ENCODE data around the gene MBD3. TPM values are rescaled to one million over a fixed set of nuclear protein-coding genes. Genes with fewer than 3 reads are reported as not detected.

The MBD3 gene
- polyA plus RNA-seq, 6 donors from 2014 or later, result 7.7 to 24.4 (median 12.9) TPM

GRCh38 chr19:1529430-1529816 lies 63.2 kb downstream of the MBD3 start:
- ATAC-seq (ENCODE audit: low read depth in 2 of 2), result no peak
- H3K4me3 Mint-ChIP-seq, result no peak overlapping the region
- DNase-seq, result no peak
- H3K27ac Mint-ChIP-seq, result no peak overlapping the region
- peaks cover 29 to 71% (median 57%) of the 10 kb centered on the region in 3 donors for H3K27me3 Mint-ChIP-seq
- H3K4me1 Mint-ChIP-seq, result peaks cover 5 to 11% (median 9%) of the 10 kb centered on the region in 3 donors
- H3K9me3 Mint-ChIP-seq, result peaks cover 0 to 4% (median 0%) of the 10 kb centered on the region in 7 donors
- H3K36me3 Mint-ChIP-seq, result peaks cover 0 to 6% of the 10 kb centered on the region in 2 donors

DNA sequence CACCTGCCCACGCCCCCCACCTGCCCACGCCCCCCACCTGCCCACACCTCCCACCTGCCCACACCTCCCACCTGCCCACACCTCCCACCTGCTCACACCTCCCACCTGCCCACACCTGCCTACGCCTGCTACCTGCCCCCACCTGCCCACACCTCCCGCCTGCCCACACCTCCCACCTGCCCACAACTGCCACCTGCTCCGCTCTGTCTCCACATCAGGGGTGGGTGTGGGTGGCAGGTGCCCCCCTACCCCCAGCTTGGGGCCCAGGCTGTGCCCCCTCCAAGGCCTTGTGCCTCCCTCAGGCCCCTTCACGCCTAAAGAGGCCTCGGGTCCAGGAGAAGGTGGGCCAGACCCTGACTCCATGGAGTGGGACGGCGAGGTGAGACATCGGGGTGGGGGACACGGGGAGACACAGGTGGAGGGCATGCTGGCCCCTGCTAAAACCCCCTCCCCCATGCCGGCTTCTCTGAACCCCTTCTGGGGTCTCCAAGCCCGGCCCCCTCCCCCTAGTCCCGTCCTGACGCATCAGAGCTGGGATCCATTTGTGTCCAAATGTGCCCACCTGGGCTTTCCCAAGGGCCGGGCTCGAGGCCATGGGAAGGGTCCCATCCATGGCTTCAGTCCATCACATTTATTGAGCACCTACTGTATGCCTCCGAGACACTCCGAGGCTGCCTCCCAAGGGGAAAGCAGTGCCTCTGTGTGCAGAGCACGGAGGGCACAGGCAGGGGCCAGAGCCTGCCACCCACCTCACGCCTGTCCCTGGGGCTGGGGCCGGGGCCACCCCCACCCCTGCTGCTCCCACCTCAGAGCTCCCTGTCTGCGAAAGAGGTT lies 63.9 kb downstream of the MBD3 start:
- DNase-seq, result no peak
- ATAC-seq (ENCODE audit: low read depth in 2 of 2), result no peak
- Mint-ChIP-seq H3K9me3 (peaks cover 0 to 4% (median 0%) of the 10 kb centered on the region in 7 donors), H3K27ac (no peak overlapping the region), H3K36me3 (peaks cover 0 to 9% of the 10 kb centered on the region in 2 donors), H3K27me3 (peaks cover 30 to 73% (median 62%) of the 10 kb centered on the region in 3 donors), H3K4me1 (peaks cover 7 to 12% (median 11%) of the 10 kb centered on the region in 3 donors), H3K4me3 (no peak overlapping the region)

- Mint-ChIP-seq H3K9me3 (peaks cover 0 to 4% (median 0%) of the 10 kb centered on the region in 7 donors), H3K27me3 (peaks cover 36 to 76% (median 60%) of the 10 kb centered on the region in 3 donors), H3K36me3 (peaks cover 0 to 9% of the 10 kb centered on the region in 2 donors), H3K27ac (no peak overlapping the region), H3K4me1 (peaks cover 7 to 12% (median 11%) of the 10 kb centered on the region in 3 donors), H3K4me3 (peak overlapping the region in 1 of 8 donors; percentile 70)
- DNase-seq (no peak), ATAC-seq (ENCODE audit: low read depth in 2 of 2) (no peak)
Observed at GRCh38 chr19:1527650-1528309, 64.9 kb downstream of the MBD3 start.

- Mint-ChIP-seq H3K36me3 (peaks cover 0 to 9% of the 10 kb centered on the region in 2 donors), H3K4me3 (no peak overlapping the region), H3K27me3 (peaks cover 36 to 79% (median 60%) of the 10 kb centered on the region in 3 donors), H3K4me1 (peaks cover 7 to 12% (median 11%) of the 10 kb centered on the region in 3 donors), H3K9me3 (peaks cover 0 to 4% (median 0%) of the 10 kb centered on the region in 7 donors), H3K27ac (no peak overlapping the region)
- ATAC-seq (ENCODE audit: low read depth in 2 of 2), result no peak
- DNase-seq, result no peak
Observed at GRCh38 chr19:1526979-1527649, 65.6 kb downstream of the MBD3 start.

- Mint-ChIP-seq H3K9me3 (peaks cover 0 to 4% (median 0%) of the 10 kb centered on the region in 7 donors), H3K27ac (no peak overlapping the region), H3K27me3 (peaks cover 35 to 79% (median 52%) of the 10 kb centered on the region in 3 donors), H3K4me3 (peak overlapping the region in 4 of 8 donors; percentile 2 to 55 (median 38)), H3K36me3 (peaks cover 0 to 9% of the 10 kb centered on the region in 2 donors), H3K4me1 (peaks cover 7 to 12% (median 11%) of the 10 kb centered on the region in 3 donors)
- no peak for DNase-seq
- ATAC-seq (ENCODE audit: low read depth in 2 of 2), result no peak
Observed at GRCh38 chr19:1526066-1526778, 66.4 kb downstream of the MBD3 start.

GRCh38 chr19:1525343-1525742 lies 67.3 kb downstream of the MBD3 start:
- Mint-ChIP-seq H3K9me3 (peaks cover 0 to 4% (median 0%) of the 10 kb centered on the region in 7 donors), H3K27ac (no peak overlapping the region)
- ATAC-seq (ENCODE audit: low read depth in 2 of 2), result no peak

DNA sequence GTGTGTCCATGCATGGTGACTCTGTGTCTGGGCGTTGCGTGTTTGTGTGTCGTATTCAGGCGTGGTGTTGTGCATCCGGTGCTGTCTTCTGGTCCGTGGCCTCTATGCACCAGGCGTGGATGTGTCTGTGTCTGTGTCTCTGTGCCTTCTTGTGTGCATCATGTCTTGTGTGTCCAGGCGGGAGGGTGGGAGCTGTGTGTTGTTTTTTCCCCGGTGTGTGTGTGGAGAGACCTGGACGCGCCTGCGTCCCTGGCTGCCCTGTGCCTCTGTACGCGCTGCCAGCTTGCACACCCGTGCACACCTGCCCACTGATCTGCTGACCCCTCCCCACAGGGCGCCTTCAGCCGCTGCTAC lies 67.7 kb downstream of the MBD3 start:
- Mint-ChIP-seq H3K4me3 (peak overlapping the region in 2 of 8 donors; percentile 16 to 47), H3K4me1 (peaks cover 7 to 12% (median 11%) of the 10 kb centered on the region in 3 donors), H3K27ac (peak overlapping the region in 1 of 6 donors; percentile 40), H3K36me3 (peaks cover 0 to 9% of the 10 kb centered on the region in 2 donors), H3K9me3 (peaks cover 0 to 4% (median 0%) of the 10 kb centered on the region in 7 donors), H3K27me3 (peaks cover 31 to 68% (median 47%) of the 10 kb centered on the region in 3 donors)
- ATAC-seq (ENCODE audit: low read depth in 2 of 2), result no peak
- DNase-seq, result no peak

More at GRCh38 chr19:1525343-1525742, 67.3 kb downstream of the MBD3 start:
- H3K4me1 Mint-ChIP-seq, result peaks cover 7 to 12% (median 11%) of the 10 kb centered on the region in 3 donors
- DNase-seq, result no peak
- H3K27me3 Mint-ChIP-seq, result peaks cover 35 to 72% (median 51%) of the 10 kb centered on the region in 3 donors
- H3K4me3 Mint-ChIP-seq, result no peak overlapping the region
- H3K36me3 Mint-ChIP-seq, result peaks cover 0 to 9% of the 10 kb centered on the region in 2 donors

- DNase-seq, result no peak
- ATAC-seq (ENCODE audit: low read depth in 2 of 2), result no peak
- H3K4me3 Mint-ChIP-seq, result peak overlapping the region in 3 of 8 donors; percentile 16 to 52 (median 52)
- H3K27me3 Mint-ChIP-seq, result peaks cover 30 to 63% (median 44%) of the 10 kb centered on the region in 3 donors
- peaks cover 0 to 9% of the 10 kb centered on the region in 2 donors for H3K36me3 Mint-ChIP-seq
- peaks cover 0 to 4% (median 0%) of the 10 kb centered on the region in 7 donors for H3K9me3 Mint-ChIP-seq
- H3K27ac Mint-ChIP-seq, result peak overlapping the region in 1 of 6 donors; percentile 40
- H3K4me1 Mint-ChIP-seq, result peaks cover 7 to 12% (median 11%) of the 10 kb centered on the region in 3 donors
Observed at GRCh38 chr19:1524287-1524971, 68.2 kb downstream of the MBD3 start.

Other genes with a start within 250 kb of the MBD3 start
- 100 to 1,000 TPM; 201 to 230 (median 209) TPM for gene NDUFS7, start 209.0 kb downstream of the MBD3 start, polyA plus RNA-seq (ENCODE audit: low read depth in 6 of 6)
- 10 to 100 TPM; 14.4 to 24.6 (median 15.7) TPM for gene GAMT, start 191.3 kb downstream of the MBD3 start, polyA plus RNA-seq (ENCODE audit: low read depth in 6 of 6)
- 1 to 10 TPM; 3.6 to 7.5 (median 6.2) TPM for gene DAZAP1, start 185.3 kb downstream of the MBD3 start, polyA plus RNA-seq (ENCODE audit: low read depth in 6 of 6)
- gene RPS15, start 154.5 kb downstream of the MBD3 start, polyA plus RNA-seq (ENCODE audit: low read depth in 6 of 6), result 1,000 to 10,000 TPM; 2,496 to 3,315 (median 3,022) TPM
- under 1 TPM in 1 of 6 donors, not detected in 5; 0.03 TPM for gene APC2, start 142.7 kb downstream of the MBD3 start, polyA plus RNA-seq (ENCODE audit: low read depth in 6 of 6)
- 10 to 100 TPM; 39.0 to 78.2 (median 46.9) TPM for gene C19orf25, start 113.7 kb downstream of the MBD3 start, polyA plus RNA-seq (ENCODE audit: low read depth in 6 of 6)
- gene PCSK4, start 102.5 kb downstream of the MBD3 start, polyA plus RNA-seq (ENCODE audit: low read depth in 6 of 6), result under 1 TPM in 1 of 6 donors, not detected in 5; 0.09 TPM
- 1 to 10 TPM in 2 of 6 donors, under 1 TPM in 4; 0.72 to 1.4 (median 0.90) TPM for gene REEP6, start 101.7 kb downstream of the MBD3 start, polyA plus RNA-seq (ENCODE audit: low read depth in 6 of 6)
- gene ADAMTSL5, start 79.8 kb downstream of the MBD3 start, polyA plus RNA-seq (ENCODE audit: low read depth in 6 of 6), result not detected
- gene PLK5, start 68.8 kb downstream of the MBD3 start, polyA plus RNA-seq (ENCODE audit: low read depth in 6 of 6), result not detected
- not detected for gene MEX3D, start 24.5 kb downstream of the MBD3 start, polyA plus RNA-seq (ENCODE audit: low read depth in 6 of 6)
- gene UQCR11, start 12.6 kb upstream of the MBD3 start, polyA plus RNA-seq (ENCODE audit: low read depth in 6 of 6), result 100 to 1,000 TPM; 358 to 546 (median 438) TPM
- 10 to 100 TPM; 17.5 to 45.6 (median 24.8) TPM for gene TCF3, start 59.8 kb upstream of the MBD3 start, polyA plus RNA-seq (ENCODE audit: low read depth in 6 of 6)
- gene ONECUT3, start 160.6 kb upstream of the MBD3 start, polyA plus RNA-seq (ENCODE audit: low read depth in 6 of 6), result not detected
- gene ATP8B3, start 219.4 kb upstream of the MBD3 start, polyA plus RNA-seq (ENCODE audit: low read depth in 6 of 6), result under 1 TPM in 1 of 6 donors, not detected in 5; 0.09 TPM